Fibroblast of the aortic adventitia (primary cell): ENCODE data around the gene LDLR. TPM values are rescaled to one million over a fixed set of nuclear protein-coding genes. Genes with fewer than 3 reads are reported as not detected.
"Not testable (repeated sequence)": the region's sequence is repeated elsewhere in the genome, so short reads cannot be mapped to it uniquely, and the experiment has no call there.

ENCODE experiments used
- DNase-seq: peaks from one replicate; pipeline ENCODE4 v3.0.0-alpha.2; 2010; ENCODE audit warnings: low read depth
- H3K4me3 ChIP-seq: 2 replicates; pipeline ENCODE4 v1.5.1; 2011; ENCODE audit warnings: low read depth, mild to moderate bottlenecking, control low read depth, low read length, moderate library complexity
- total RNA-seq: library from RNA; depleted of rRNA; stranded (reverse); fragments of >200 nt; gene quantifications from 2 replicates; pipeline ENCODE4 v1.2.3, GENCODE V29; 2012; ENCODE audit warnings: low replicate concordance
- TF ChIP-seq, protein P1 (sequence below): IDR thresholded peaks from 2 replicates; pipeline ENCODE4 v1.5.1; 2011; ENCODE audit warnings: mild to moderate bottlenecking, low read length, control low read depth, inconsistent platforms; ENCODE audit not compliant: insufficient read depth

The LDLR gene
- total RNA-seq, 1 donor: 116 TPM

DNA sequence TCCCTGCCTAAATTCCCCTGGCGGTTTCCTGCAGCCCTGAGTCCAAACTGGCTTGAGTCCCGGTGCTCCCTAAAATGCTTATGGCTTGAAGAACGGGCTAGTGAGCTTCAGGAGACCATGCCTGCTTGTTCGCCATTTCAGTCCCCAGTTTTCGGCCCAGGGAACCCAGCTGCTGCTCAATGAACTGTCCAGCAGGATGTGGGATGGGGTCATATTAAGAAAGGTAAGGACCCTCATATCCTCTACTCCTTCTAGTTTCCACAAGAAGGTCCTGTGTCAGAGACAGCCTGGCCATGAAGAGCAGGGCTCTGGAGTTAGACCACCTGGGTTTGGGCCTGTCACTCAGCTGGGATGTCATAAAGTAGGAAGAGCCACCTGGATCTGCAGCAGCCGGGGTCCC, 83.3 kb downstream of the LDLR start:
- DNase-seq: no peak

DNA sequence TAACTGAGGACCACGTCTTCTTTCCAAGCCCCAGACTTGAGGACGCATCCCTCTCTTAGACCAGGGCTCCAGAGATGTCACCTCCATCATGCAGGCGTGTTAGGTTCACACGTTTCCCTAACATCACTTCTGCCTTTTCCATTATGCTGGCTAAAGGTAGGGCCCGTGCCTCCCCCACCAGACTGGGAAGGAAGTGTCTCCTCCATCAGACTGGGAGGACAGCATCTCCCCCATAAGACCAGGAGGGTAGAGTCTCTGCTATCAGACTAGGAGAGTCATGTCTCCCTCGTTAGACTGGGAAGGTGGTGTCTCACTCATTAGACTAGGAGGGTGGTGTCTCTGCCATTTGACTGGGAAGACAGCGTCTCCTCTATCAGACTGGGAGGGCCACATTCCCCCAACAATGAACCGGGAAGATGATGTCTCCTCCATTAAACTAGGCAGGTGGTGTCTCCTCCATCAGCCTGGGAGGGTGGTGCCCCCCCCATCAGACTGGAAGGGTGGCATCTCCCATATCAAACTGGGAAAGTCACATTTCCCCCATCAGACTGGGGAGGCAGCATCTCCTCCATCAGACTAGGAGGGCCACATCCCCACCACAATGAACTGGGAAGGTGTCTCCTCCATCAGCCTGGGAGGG, 84.4 kb downstream of the LDLR start:
- TF ChIP-seq, protein P1, sequence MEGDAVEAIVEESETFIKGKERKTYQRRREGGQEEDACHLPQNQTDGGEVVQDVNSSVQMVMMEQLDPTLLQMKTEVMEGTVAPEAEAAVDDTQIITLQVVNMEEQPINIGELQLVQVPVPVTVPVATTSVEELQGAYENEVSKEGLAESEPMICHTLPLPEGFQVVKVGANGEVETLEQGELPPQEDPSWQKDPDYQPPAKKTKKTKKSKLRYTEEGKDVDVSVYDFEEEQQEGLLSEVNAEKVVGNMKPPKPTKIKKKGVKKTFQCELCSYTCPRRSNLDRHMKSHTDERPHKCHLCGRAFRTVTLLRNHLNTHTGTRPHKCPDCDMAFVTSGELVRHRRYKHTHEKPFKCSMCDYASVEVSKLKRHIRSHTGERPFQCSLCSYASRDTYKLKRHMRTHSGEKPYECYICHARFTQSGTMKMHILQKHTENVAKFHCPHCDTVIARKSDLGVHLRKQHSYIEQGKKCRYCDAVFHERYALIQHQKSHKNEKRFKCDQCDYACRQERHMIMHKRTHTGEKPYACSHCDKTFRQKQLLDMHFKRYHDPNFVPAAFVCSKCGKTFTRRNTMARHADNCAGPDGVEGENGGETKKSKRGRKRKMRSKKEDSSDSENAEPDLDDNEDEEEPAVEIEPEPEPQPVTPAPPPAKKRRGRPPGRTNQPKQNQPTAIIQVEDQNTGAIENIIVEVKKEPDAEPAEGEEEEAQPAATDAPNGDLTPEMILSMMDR: no peak

More for the DNA sequence above, 83.3 kb downstream of the LDLR start:
- TF ChIP-seq, protein P1: no peak
- no peak overlapping the region for H3K4me3 ChIP-seq

DNA sequence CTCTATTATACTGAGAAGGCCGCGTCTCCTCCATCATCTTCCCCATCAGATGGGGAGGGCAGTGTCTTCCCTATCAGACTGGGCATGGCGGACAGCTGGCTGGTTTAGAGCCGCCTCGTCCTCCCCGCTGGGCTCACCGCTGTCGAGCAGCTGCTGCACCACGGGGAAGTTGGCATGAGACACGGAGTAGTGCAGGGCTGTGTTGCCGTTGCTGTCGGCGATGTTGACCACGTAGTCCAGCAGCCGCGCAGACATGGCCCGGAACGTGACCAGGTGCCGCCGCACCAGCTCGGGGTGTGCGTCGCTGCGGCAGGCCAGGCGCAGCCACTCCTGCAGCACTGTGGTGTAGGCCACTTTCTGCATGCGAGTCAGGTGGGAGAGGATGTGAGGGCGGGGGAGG, 85.1 kb downstream of the LDLR start:
- DNase-seq: no peak
- TF ChIP-seq, protein P1: no peak
- H3K4me3 ChIP-seq: no peak overlapping the region

More for the DNA sequence above, 84.4 kb downstream of the LDLR start:
- H3K4me3 ChIP-seq: no peak overlapping the region
- no peak for DNase-seq

DNA sequence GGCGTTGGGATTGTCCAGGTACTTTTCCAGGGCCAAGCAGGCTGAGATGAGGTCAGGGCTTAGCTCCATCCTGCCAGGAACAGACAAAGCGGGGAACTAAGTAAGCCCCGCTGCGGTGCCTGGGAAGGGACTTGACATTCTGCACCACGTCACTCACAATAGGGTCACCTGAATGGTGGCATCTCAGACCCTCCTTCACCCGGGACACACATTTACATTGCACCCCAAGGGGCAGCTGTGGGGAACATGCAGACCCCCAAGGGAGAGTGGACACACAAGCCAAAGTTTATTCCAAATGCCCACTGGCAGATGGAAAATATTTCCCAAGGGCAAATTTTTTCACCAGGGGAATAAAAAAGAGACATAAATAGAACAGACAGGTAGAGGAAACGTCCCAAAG, 86.7 kb downstream of the LDLR start:
- no peak overlapping the region for H3K4me3 ChIP-seq
- no peak for DNase-seq
- TF ChIP-seq, protein P1: no peak

DNA sequence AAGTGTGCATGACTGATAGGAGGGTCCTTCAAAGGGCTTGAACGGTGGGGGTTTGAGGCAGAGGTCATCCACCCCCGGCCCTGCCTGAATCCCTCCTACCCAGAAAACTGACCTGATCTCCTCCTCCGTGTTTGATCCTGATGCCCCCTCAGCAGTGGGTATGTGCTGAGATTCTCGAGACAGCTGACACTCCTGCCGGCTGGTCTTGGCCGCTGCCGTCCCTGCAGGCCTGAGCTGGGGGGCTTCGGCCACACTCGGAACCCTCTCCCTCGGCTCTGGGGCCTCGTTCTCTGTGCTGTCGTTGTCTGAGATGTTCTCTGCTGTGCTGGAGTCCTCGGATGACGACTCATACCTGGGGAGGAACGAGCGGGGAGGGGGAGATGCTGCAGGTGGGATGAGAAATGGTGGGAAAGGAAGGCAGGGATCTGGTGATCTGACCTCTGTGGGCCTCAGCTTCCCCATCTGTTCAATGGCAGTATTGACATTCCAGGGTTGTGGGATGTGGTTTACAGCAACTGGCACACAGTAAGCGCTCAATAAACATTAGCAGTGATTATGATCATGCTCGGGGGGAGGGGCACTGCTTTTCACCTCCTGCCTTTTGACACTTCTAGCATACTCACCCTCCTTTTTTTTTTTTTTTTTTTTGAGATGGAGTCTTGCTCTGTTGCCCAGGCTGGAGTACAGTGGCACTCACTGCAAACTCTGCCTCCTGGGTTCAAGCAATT, 87.4 kb downstream of the LDLR start:
- no peak overlapping the region for H3K4me3 ChIP-seq
- TF ChIP-seq, protein P1: no peak
- DNase-seq: no peak

DNA sequence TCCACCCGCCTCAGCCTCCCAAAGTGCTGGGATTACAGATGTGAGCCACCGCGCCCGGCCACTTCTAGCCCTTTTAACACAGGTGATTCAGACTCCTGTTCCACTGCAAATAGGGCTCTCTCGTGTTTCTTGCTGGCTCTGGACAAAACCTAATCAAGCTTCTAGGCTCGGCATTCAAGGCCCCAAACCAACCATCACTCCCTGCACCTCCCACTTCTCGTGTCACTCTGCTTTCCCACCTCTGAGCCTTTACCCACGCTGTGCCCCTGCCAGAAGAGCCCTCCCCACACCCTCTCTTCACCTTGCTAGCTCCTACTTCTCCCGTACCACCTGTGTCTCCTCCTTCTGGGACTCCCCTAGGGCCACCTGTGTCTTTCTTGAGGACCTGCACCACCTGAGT, 88.3 kb downstream of the LDLR start:
- no peak overlapping the region for H3K4me3 ChIP-seq
- no peak for DNase-seq
- TF ChIP-seq, protein P1: no peak

DNA sequence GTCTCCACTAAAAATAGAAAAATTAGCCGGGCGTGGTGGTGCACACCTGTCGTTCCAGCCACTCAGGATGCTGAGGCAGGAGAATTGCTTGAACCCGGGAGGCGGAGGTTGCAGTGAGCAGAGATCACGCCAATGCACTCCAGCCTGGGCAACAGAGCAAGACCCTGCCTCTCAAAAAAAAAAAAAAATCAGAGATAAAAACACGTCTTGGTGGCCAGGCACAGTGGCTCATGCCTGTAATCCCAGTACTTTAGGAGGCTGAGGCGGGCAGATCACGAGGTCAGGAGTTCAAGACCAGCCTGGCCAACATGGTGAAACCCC, 89.8 kb downstream of the LDLR start:
- not testable (repeated sequence) for DNase-seq, H3K4me3 ChIP-seq
